HG03108 (cell line): Measurements from ENCODE around the gene PHF20.
"Not testable (repeated sequence)": the region's sequence is repeated elsewhere in the genome, so short reads cannot be mapped to it uniquely, and the experiment has no call there.

Experiments
- ATAC-seq: cut with Tn5 transposase; IDR thresholded peaks from one replicate; pipeline ENCODE4 v1.9.1; 2021; ENCODE audit warnings: moderate library complexity; ENCODE audit not compliant: unreplicated experiment

The PHF20 gene

DNA sequence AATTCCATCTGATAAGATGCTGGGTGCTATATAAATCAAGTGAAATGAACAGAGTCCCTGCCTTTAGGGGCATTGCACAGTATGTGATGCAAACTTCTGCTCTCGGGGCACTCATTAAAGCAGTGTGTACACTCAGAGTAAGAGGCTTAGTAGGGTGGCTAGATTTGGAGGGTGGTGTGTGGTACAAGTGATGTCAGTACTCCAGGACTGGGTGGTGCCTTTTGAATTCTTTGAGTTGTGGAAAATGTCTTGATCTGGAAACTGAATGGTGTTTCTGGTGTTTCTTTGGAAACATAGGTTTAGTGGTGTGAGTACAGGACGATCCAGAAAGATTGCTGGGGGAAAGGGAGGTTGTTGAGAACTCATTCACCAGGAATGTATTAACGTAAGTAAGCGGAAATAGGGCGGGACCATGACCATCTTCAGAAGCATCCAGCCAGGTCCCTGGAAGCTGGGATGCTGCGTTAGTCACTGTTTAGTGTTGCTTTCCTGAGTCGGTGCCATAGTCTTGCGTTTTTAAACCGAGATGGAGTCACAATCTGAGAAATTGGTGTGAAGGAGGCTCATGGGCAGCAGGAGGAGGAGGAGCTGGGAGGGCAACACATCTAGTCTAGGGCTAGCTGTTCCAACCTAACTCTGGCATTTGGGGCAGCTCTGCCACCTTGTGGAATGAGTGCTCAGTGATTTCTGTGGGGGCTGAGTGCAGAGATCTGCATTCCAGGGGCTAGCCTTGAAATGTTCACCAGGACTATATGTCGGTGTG, 112.1 kb downstream of the PHF20 start:
- ATAC-seq, result no peak

DNA sequence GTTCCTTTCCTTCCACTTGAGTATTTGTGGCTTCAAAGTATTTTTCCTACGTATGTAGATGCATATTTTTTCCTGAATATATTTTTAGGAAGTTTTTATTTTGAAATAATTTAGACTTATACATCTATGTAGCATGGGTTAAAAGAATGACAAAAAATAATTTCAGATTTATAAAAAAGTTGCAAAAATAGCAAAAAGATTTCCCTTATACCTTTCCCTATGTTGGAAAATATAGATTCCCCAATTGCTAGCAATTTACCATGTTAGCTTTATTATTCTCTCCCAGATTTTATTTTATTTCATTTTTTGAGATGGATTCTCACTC, 112.7 kb downstream of the PHF20 start:
- ATAC-seq, result no peak

DNA sequence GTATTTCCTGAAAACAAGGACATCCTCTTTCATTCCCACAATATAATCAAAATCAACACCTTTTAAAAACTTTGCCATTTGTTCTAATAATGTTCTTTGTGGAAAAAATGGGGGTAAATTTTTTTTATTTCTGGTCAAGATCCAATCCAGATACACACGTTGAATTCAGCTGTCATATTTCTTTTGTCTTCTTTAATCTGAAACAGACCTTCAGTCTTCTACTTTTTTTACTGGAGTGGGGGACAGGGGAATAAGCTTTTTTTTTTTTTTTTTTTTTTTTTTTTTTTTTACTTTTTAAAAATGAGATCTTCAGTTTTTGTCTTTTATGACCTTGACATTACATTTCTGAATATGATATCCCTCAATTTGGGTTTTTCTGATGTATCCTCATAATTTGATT, 113.4 kb downstream of the PHF20 start:
- ATAC-seq, result no peak

DNA sequence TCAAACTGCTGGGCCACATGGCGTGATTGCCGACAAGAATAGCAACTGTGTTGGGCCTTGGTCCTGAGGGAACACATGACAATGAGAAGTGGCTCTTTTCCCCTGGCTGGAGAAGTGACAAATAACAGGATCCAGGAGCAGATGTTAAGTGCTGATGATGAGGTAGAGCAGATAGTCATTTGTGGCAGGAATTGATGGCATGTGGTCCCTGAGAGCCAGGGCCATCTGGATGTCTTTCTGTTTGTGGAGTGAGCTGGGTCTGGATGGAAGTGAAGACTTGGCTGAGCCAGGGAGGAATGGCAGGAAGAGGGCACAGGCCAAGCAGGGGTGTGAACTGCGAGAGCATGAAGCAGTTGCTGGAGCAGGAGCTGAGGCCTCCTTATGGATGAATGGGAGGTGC, 114.7 kb downstream of the PHF20 start:
- no peak for ATAC-seq

DNA sequence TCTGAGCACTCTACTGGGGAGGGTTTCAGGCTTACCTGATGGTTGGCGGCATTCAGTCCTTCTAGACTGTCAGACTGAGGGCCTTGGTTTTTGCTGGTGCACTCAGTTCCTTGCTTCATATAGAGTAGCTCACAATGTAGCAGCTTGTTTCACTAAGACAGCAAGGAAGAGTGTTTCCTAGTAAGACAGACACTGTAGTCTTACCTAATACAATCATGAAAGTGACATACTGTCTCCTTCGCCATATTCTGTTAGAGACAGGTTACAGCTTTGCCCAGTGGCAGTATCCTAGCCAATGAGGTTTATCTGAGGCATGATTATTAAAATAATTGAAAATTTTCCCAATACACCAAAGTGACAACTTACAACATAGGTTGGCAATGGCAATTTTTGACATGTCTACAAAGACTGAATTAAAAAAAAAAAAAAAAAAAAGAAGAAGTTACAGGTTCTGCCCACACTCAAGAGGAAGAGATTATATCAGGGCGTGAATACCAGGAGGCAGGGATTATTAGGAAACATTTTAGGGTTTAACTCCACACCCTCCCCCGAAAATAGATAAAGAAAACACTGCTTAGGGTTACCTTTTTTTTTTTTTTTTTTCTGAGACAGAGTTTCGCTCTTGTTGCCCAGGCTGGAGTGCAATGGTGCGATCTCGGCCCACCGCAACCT, 115.7 kb downstream of the PHF20 start:
- ATAC-seq, result no peak

DNA sequence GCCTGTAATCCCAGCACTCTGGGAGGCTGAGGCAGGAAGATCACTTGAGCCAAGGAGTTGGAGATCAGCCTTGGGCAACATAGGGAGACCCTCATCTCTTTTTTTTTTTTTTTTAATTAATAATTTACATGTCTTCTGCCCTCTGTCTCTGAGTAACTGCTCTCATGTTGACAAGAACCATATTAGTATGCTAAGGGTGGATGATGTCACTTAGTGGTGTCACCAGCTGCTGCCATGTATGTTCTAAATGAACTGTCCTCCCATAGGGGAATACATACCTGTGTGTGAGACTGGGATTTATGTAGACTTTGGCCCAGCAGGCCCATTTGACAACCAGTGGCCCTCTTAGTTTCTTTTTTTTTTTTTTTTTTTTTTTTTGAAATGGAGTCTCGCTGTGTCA, 116.8 kb downstream of the PHF20 start:
- no peak for ATAC-seq

DNA sequence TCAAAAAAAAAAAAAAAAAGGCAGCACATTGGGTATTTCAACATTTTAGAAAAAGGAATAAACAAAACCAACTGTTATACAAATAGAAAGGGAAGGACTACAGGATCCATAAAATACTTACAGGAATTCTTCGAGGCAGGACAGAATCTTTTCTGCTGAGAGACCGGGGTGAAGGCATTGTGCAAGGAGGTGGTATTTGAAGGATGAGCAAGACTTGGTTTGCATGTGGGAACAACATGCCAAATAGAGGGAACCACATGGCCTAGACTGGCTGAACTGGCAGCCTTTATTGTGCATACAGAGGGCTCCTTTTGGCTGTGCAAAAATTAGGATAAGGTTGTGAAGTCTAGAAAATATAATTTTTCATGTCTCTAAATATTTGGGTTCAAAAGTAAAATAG, 119.6 kb downstream of the PHF20 start:
- ATAC-seq, result no peak

DNA sequence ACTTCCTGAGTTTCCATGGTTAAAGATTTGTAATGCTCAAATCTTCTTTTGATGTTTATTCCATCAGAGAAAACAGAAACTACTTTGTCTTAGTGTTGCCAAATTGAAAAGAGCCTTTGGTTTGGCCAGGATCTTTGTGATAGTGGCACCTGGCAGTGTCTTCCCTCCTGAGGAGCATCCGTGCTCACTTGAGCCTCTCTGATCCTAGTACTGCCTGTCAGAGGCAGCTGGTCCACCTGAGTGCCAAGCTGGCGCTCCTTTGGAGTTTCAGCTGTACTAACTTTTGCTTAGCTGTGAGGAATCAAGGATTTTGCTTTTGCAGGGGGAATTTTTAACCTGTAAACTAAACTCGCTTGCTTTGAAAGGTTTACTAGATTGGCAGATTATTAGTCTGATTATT, 121.1 kb downstream of the PHF20 start:
- no peak for ATAC-seq

DNA sequence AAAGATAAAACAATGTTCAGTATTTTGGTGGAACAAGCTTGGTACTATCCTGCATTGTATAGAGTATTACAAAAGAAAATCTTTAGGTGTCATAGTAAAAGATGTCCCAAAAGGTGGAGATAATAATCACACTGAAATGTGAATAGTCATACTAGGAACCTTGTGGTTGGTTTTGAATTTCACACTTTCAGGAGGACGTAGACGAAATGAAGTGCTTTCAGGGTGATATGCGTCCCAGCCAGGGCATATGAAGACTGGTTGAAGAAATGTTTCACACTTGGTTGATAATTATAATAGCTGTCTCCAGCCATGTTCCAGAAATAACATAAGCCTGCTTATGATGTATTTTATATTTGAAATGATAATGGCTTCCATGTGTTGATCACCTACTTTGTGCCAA, 122.1 kb downstream of the PHF20 start:
- ATAC-seq, result no peak

DNA sequence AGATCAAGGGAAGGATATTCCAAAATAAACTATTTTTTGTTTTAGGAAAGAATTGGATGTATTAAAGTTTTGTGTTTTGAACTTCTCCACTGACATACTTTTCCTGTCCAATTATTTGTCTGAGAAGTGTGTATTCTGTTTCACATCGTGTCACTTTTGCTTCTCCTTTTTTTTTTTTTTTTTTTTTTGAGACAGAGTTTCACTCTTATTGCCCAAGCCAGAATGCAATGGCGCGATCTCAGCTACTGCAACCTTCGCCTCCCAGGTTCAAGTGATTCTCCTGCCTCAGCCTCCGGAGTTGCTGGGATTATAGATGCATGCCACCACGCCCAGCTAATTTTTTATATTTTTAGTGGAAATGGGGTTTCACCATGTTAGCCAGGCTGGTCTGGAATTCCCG, 123.7 kb downstream of the PHF20 start:
- not testable (repeated sequence) for ATAC-seq

DNA sequence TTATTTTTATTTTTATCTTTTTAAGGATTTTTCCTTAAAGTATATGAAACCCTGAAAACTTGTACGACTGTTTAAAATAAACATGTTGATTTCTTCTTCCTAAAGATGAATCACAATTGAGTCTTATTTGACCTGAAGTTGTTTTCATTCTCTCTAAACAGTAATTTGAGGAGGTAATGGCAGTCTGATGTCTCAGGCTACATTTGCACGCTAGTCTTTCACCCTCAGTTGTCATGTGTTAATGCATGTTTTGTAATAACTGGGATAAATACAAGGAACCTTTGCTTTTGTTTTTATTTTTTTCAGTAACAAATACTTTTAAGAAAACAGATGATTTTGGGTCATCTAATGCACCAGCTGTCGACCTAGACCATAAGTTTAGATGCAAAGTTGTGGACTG, 127.2 kb downstream of the PHF20 start:
- no peak for ATAC-seq

DNA sequence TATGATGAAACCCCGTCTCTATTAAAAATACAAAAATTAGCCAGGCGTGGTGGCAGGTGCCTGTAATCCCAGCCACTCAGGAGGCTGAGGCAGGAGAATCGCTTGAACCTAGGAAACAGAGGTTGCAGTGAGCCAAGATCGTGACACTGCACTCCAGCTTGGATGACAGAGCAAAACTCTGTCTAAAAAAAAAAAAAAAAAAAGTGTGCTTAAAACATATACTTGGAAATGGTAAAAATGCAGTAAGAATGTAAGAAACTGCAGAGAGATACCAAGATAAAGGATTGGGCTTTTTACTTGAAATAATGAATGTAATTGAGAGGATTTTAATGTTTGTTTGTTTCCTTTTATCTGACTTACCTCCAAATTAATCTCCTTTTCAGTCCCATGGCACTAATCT, 129.4 kb downstream of the PHF20 start:
- ATAC-seq, result not testable (repeated sequence)

DNA sequence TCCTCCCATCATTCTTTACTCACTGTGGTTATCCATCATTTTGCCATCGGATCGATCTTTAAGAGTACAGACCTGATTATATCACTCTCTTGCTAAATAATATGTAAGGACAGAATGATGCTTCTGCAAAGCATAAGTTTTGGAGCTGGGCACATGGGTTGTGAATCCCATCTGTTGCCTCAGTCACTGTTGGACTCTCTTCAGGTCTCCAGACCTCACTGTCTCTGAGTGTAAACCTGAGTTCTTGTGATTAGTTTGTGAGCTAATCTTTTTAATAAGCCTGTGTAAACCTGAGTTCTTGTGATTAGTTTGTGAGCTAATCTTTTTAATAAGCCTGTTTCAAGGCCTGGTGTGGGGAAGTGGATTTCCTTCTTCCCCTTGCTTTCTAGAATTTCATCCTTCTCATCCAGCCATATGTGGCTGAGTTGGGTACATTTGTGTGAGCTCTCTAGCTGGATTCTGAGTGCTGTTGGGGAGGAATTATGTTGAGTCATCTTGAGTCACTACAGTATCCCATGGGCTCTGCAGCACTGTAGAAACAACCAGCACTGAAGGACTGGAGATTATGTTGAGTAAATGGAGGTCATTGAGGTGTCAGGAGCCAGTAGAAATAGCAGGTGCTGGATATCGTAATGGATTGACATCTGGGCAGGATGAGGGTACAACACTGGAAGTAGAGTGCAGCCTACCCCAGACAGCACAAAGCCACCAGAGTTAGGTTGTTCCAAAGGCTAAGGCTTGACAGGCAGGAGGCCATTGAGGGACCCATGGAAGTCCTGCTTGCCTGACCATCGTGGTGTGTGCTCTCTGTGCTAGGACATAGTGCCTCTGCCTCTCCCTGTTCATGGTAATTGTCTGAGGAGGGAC, 130.1 kb downstream of the PHF20 start:
- ATAC-seq, result no peak

DNA sequence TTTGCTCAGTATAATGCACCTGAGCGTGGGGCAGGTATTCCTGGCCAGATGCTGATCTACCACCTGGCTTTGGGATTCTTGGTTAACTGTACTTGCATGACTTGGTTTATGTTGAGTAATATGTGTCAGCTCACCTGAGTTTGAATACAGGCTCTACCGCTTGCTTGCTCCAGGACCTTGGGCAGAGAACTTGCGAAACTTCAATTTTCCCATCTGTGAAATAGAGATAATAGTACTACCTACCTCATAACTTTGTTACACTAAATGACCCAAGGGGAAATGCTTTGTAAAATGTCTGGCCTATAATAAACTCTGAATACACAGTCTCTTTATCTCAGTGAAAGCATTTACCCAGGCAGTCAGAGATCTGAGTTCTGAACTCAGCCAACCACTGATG, 130.7 kb downstream of the PHF20 start:
- ATAC-seq, result no peak

DNA sequence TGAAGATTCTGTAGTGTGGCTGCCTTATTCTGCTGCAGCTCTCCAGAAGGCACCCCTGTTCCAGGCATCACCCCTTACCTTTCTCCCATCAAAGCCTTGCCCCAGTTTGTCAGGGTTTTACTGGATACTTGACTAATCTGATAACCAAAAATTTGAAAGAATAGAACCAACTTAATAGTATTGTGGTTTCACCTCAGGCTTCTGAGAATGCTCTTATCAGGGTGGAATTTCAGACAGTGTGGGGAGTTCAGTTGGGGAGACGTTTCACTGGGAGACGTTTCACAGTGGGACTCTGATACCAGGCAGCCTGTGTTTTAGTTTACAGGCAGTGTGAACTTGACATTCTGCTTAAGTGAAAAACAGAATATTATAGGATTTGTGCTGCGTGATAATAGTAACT, 132.0 kb downstream of the PHF20 start:
- ATAC-seq, result no peak

DNA sequence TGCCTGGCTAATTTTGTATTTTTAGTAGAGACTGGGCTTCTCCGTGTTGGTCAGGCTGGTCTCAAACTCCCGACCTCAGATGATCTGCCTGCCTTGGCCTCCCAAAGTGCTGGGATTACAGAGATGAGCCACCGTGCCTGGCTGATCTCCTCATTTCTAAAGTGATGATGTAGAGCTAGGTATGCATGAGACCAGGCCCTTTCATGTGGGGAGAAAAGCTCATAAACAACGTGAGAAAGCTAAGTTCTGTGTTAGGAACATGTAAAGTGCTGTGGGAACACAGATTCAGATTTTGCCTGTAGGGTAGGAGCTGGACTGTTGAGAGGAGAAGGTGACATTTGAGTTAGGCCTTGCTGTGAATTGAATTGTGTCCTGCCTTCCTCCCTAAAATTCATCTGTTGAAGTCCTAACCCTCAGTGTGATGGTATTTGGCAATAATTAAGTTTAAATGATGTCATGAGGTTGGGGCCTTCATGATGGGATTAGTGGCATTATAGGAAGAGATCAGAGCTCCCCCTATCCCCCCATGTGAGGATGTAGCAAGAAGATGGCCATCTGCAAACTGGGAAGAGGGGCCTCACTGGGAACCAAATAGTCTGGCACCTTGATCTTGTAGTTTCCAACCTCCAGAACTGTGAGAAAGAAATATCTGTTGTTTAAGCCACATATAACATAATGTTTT, 133.3 kb downstream of the PHF20 start:
- no peak for ATAC-seq

DNA sequence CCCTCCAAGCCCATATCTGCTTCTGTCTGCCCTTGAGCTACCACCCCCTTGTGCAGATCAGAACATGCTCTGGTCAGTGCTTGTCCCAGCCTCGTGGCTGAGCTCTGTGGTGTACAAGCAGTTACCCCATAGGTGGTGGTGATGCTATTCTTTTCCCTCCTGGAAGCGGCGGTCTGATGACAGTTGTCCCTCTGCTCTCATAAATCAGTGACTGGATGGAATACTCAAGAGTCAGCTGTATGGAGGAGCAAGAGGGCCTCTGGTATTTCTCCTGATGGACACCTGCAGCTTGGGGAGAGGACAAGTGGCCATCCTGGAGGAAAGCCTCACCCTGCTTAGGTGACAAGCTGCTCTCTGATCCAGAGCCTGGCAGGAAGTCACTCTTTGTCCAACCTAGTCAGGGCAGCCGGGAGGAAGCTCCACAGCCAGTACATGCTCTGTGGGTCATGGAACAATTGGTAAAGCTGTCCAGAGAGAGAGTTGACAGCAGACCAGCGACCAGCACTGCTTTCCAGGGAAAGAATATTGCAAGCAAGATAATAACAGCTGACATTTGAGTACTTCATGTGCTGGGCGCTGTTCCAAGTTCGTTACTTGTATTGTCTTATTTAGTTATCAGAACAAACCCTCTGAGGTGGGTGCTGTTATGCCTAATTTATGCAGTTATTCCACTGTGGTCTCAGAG, 135.3 kb downstream of the PHF20 start:
- ATAC-seq, result no peak

DNA sequence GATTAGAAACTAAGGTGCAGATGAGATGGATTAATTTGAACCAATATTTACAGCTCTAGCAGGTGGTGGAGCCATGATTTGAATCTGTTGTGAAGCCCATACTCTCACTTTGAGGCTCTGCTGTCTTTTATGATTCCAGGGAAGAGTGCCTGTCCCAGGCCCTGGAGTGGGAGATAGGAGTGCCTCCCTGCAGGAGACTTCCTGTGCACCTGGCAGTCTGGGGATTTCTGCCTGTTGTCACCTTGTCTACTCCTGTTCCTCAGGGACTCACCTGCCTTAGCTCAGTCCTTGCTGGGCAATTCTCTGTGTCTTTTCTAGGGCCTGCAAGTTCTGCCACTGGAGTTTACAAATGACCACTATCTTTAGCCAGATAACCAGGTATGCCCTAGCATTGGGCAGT, 136.2 kb downstream of the PHF20 start:
- ATAC-seq, result no peak

DNA sequence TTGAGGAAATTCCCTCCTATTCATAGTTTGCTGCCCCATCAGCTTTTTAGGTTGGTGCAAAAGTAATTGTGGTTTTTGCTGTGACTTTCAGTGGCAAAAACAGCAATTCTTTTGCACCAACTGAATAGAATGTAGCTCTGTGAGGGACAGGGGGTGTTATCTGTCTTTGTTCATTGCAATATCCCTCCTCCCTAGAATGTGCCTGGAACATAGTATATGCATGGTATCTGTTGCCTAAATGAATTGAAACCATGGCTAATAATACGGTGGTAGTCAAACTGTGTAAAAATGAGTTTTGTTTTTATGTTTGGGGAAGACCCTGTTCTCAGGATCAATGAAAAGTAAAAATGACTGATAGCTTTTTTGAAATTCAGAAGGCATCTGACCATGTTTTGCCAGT, 137.4 kb downstream of the PHF20 start:
- ATAC-seq, result no peak

DNA sequence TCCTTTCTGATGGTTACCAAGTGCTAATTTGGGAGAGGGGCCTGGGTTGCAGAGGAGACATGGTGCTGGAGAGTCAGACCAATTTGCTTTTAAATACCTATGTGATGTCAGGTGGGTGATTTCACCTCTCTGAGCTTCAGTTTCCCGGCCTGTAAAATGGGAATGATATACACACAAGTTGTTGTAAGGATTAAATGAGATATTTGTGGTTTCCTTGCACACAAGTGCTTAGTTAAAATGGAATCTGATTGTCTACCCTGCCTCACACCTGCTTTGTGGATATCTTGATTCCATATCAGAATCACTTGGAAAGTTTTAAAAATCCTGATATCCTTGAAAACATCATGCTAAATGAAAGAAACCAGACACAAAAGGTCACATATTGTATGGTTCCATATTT, 138.0 kb downstream of the PHF20 start:
- no peak for ATAC-seq

DNA sequence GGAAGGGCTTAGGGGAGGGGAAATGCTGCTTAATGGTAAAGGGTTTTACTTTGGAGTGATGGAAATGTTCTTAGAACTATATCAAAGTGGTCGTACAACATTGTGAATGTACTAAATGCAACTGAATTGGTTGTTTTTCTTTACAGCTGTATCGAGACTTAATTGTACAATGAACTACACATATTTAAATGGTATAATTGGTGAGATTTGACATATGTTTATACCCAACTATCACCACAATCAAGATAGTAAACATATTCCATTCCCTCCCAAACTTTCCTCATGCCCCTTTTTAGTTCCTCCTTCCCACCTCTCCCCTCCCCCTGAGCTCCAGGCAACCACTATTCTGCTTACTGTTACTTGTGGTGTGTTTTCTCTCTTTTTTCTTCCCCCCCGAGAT, 138.4 kb downstream of the PHF20 start:
- ATAC-seq, result no peak
